ENCODE data around the gene PTGFRN. TPM values are rescaled to one million over a fixed set of nuclear protein-coding genes. Genes with fewer than 3 reads are reported as not detected.
"Not testable (repeated sequence)": the region's sequence is repeated elsewhere in the genome, so short reads cannot be mapped to it uniquely, and the experiment has no call there.

The PTGFRN gene
- total and polyA plus RNA-seq, 9 donors = 22.9 to 106 (median 65.8) TPM

- no peak for TF ChIP-seq POLR2A (IDR thresholded peaks at IDR 0.05)
- TF ChIP-seq CTCF (IDR thresholded peaks at IDR 0.05) = no peak
- TF ChIP-seq EP300 (IDR thresholded peaks at IDR 0.05) = no peak
- intact Hi-C loops (cut with DNase I) = loop anchor here in 1 of 4 donors (10.0 kb wide), 1 partner anchor 51 kb away; no protein-coding TSS in a partner anchor
Observed at GRCh38 chr1:116873680-116874271, 35.9 kb upstream of the PTGFRN start.

GRCh38 chr1:116874733-116875249 is 34.9 kb upstream of the PTGFRN start:
- intact Hi-C loops (cut with DNase I) = loop anchor here in 1 of 4 donors (10.0 kb wide), 1 partner anchor 50 kb away; no protein-coding TSS in a partner anchor
- TF ChIP-seq EP300 (IDR thresholded peaks at IDR 0.05) (no peak), POLR2A (IDR thresholded peaks at IDR 0.05) (no peak), CTCF (IDR thresholded peaks at IDR 0.05) (no peak)
- no peak overlapping the region for H3K4me3 ChIP-seq
- no peak overlapping the region for H3K27ac ChIP-seq
- H3K27me3 ChIP-seq = no peaks in the 10 kb centered on the region
- H3K9me3 ChIP-seq = no peaks in the 10 kb centered on the region
- no peak for DNase-seq
- H3K4me1 ChIP-seq (ENCODE audit: insufficient read depth) = peaks cover 5% of the 10 kb centered on the region
- WGBS, 3 donors = 96 to 97% (median 97%) methylated on average over 6 of the region's 6 CpGs
- H3K36me3 ChIP-seq = no peaks in the 10 kb centered on the region

More at GRCh38 chr1:116873680-116874271, 35.9 kb upstream of the PTGFRN start:
- Histone ChIP-seq H3K9me3 (no peaks in the 10 kb centered on the region), H3K4me1 (ENCODE audit: insufficient read depth) (peaks cover 2% of the 10 kb centered on the region), H3K27me3 (no peaks in the 10 kb centered on the region), H3K27ac (no peak overlapping the region), H3K36me3 (no peaks in the 10 kb centered on the region), H3K4me3 (no peak overlapping the region)
- DNase-seq = no peak
- WGBS, 3 donors = 70 to 83% (median 70%) methylated on average over 6 of the region's 6 CpGs

- TF ChIP-seq POLR2A (IDR thresholded peaks at IDR 0.05) (no peak), CTCF (IDR thresholded peaks at IDR 0.05) (no peak), EP300 (IDR thresholded peaks at IDR 0.05) (no peak)
- no peak overlapping the region for H3K4me3 ChIP-seq
- 86 to 94% (median 93%) methylated on average over 14 of the region's 14 CpGs for WGBS, 3 donors
- DNase-seq = no peak
- peaks cover 5% of the 10 kb centered on the region for H3K4me1 ChIP-seq (ENCODE audit: insufficient read depth)
- no peak overlapping the region for H3K27ac ChIP-seq
- H3K36me3 ChIP-seq = no peaks in the 10 kb centered on the region
- H3K9me3 ChIP-seq = no peaks in the 10 kb centered on the region
- H3K27me3 ChIP-seq = no peaks in the 10 kb centered on the region
- intact Hi-C loops (cut with DNase I) = loop anchor here in 1 of 4 donors (10.0 kb wide), 1 partner anchor 49 kb away; no protein-coding TSS in a partner anchor
Observed at GRCh38 chr1:116875391-116875790, 34.3 kb upstream of the PTGFRN start.

- H3K9me3 ChIP-seq; H3K4me1 ChIP-seq (ENCODE audit: insufficient read depth); H3K27me3 ChIP-seq; H3K36me3 ChIP-seq; H3K4me3 ChIP-seq; H3K27ac ChIP-seq; DNase-seq: not testable (repeated sequence)
- WGBS, 3 donors = 91 to 95% (median 94%) methylated on average over 6 of the region's 6 CpGs
- intact Hi-C loops (cut with DNase I) = loop anchor here in 1 of 4 donors (10.0 kb wide), 1 partner anchor 49 kb away; no protein-coding TSS in a partner anchor
Observed at GRCh38 chr1:116875946-116876345, 33.8 kb upstream of the PTGFRN start.
